Neural progenitor cell (in vitro differentiated cells): ENCODE data around the gene LSM14A. TPM values are rescaled to one million over a fixed set of nuclear protein-coding genes. Genes with fewer than 3 reads are reported as not detected.
"Not testable (repeated sequence)": the region's sequence is repeated elsewhere in the genome, so short reads cannot be mapped to it uniquely, and the experiment has no call there.

Source experiments
- DNase-seq: peaks from one replicate; pipeline ENCODE4 v3.0.0-alpha.2; 2016; ENCODE audit warnings: low spot score
- H2AFZ ChIP-seq: fragments of 200-600 bp; sonication (generic); replicated peaks from 2 replicates; pipeline ENCODE4 v1.6.1; 2016; ENCODE audit warnings: antibody characterized with exemption
- H3F3A ChIP-seq: fragments of 200-600 bp; sonication (generic); 2 replicates; pipeline ENCODE4 v1.6.1; 2016; ENCODE audit warnings: antibody characterized with exemption, low read depth
- H3K27ac ChIP-seq: fragments of 200-600 bp; sonication (generic); 2 replicates; pipeline ENCODE4 v1.5.1; 2016; ENCODE audit warnings: mild to moderate bottlenecking
- H3K27me3 ChIP-seq: fragments of 200-600 bp; sonication (generic); 2 replicates; pipeline ENCODE4 v1.6.1; 2016; ENCODE audit warnings: mild to moderate bottlenecking, moderate library complexity
- H3K36me3 ChIP-seq: fragments of 200-600 bp; sonication (generic); 2 replicates; pipeline ENCODE4 v1.5.1; 2016
- H3K4me1 ChIP-seq: fragments of 200-600 bp; sonication (generic); 2 replicates; pipeline ENCODE4 v1.6.1; 2016; ENCODE audit warnings: mixed run types
- H3K4me2 ChIP-seq: fragments of 200-600 bp; sonication (generic); 2 replicates; pipeline ENCODE4 v1.6.1; 2016
- H3K4me3 ChIP-seq: fragments of 200-600 bp; sonication (generic); 2 replicates; pipeline ENCODE4 v1.5.1; 2016
- H3K79me2 ChIP-seq: fragments of 200-600 bp; sonication (generic); 2 replicates; pipeline ENCODE4 v1.6.1; 2016; ENCODE audit warnings: low read depth
- H3K9ac ChIP-seq: fragments of 200-600 bp; sonication (generic); 2 replicates; pipeline ENCODE4 v1.6.1; 2016
- H3K9me3 ChIP-seq: fragments of 200-600 bp; sonication (generic); 2 replicates; pipeline ENCODE4 v1.5.1; 2016; ENCODE audit warnings: low read depth
- H4K20me1 ChIP-seq: fragments of 200-600 bp; sonication (generic); 2 replicates; pipeline ENCODE4 v1.6.1; 2016; ENCODE audit warnings: low read depth
- H3K27ac Mint-ChIP-seq: 3 replicates; pipeline ENCODE4 v1.8.0; 2021; ENCODE audit warnings: mixed read lengths
- H3K27me3 Mint-ChIP-seq: 2 replicates; pipeline ENCODE4 v1.8.0; 2022; ENCODE audit warnings: low read depth, mild to moderate bottlenecking, inconsistent platforms, moderate library complexity, mixed read lengths; ENCODE audit not compliant: insufficient read depth
- H3K36me3 Mint-ChIP-seq: 3 replicates; pipeline ENCODE4 v1.8.0; 2021; ENCODE audit warnings: mixed read lengths
- H3K4me1 Mint-ChIP-seq: 3 replicates; pipeline ENCODE4 v1.8.0; 2021; ENCODE audit warnings: mixed read lengths
- H3K4me3 Mint-ChIP-seq: 3 replicates; pipeline ENCODE4 v1.8.0; 2021; ENCODE audit warnings: mild to moderate bottlenecking, moderate library complexity, mixed read lengths
- H3K9me3 Mint-ChIP-seq: 3 replicates; pipeline ENCODE4 v1.8.0; 2020; ENCODE audit warnings: mixed read lengths
- CTCF ChIP-seq: fragments of 200-600 bp; sonication (generic); IDR thresholded peaks from 2 replicates; pipeline ENCODE4 v1.5.1; 2017; ENCODE audit warnings: antibody characterized with exemption, mild to moderate bottlenecking
- EZH2 ChIP-seq: fragments of 200-600 bp; sonication (generic); IDR thresholded peaks from 2 replicates; pipeline ENCODE4 v1.6.1; 2017; ENCODE audit warnings: antibody characterized with exemption, mild to moderate bottlenecking, moderate library complexity
- EZH2phosphoT487 ChIP-seq: fragments of 200-600 bp; sonication (generic); IDR thresholded peaks from 2 replicates; pipeline ENCODE4 v1.6.1; 2017; ENCODE audit warnings: antibody characterized with exemption
- total RNA-seq: library from RNA; depleted of rRNA; stranded (reverse); fragments of >200 nt; gene quantifications from 2 replicates; pipeline ENCODE4 v1.2.3, GENCODE V29; 2015; ENCODE audit warnings: low replicate concordance

Gene LSM14A
- total RNA-seq, 1 donor from 2014 or later: 152 TPM

DNA sequence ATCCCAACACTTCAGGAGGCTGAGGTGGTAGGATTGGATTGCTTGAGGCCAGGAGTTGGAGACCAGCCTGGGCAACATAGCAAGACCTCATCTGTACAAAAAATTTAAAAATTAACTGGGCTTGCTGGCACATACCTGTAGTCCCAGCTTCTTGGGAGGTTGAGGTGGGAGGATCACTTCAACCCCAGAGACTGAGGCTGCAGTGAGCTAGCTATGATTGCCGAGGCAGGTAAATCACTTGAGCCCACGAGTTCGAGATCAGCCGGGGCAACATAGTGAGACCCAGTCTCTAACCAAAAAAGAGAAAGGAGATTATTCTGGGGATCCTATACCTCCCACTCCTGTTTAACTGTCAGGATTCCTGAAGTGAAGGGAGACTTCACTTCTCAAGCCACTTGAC lies 65.6 kb downstream of the LSM14A start:
- peaks cover 10% of the 10 kb centered on the region for H3K36me3 Mint-ChIP-seq

GRCh38 chr19:34241513-34242337 lies 69.4 kb downstream of the LSM14A start:
- H3K36me3 ChIP-seq: no peaks in the 10 kb centered on the region
- Mint-ChIP-seq H3K4me3 (no peak overlapping the region), H3K4me1 (peaks cover 8% of the 10 kb centered on the region), H3K27ac (no peak overlapping the region), H3K36me3 (peaks cover 6% of the 10 kb centered on the region), H3K27me3 (peaks cover 2% of the 10 kb centered on the region), H3K9me3 (no peaks in the 10 kb centered on the region)
- peak; percentile 78 for DNase-seq
- no peak overlapping the region for H3K9ac ChIP-seq
- no peaks in the 10 kb centered on the region for H3K9me3 ChIP-seq
- no peak overlapping the region for H3K27ac ChIP-seq
- TF ChIP-seq CTCF (peak; percentile 71), EZH2 (no peak), EZH2phosphoT487 (no peak)
- no peak overlapping the region for H3K4me2 ChIP-seq
- H4K20me1 ChIP-seq: no peaks in the 10 kb centered on the region
- no peaks in the 10 kb centered on the region for H3K27me3 ChIP-seq
- H3F3A ChIP-seq: peaks cover 12% of the 10 kb centered on the region
- H3K4me1 ChIP-seq: peaks cover 5% of the 10 kb centered on the region
- H3K79me2 ChIP-seq: no peaks in the 10 kb centered on the region
- no peak overlapping the region for H2AFZ ChIP-seq
- H3K4me3 ChIP-seq: no peak overlapping the region

More for the DNA sequence above, 65.6 kb downstream of the LSM14A start:
- Histone ChIP-seq H2AFZ (no peak overlapping the region), H3K9me3 (no peaks in the 10 kb centered on the region), H3K4me3 (no peak overlapping the region), H3K9ac (no peak overlapping the region), H3K79me2 (no peaks in the 10 kb centered on the region), H4K20me1 (no peaks in the 10 kb centered on the region), H3K4me1 (no peaks in the 10 kb centered on the region), H3K27me3 (no peaks in the 10 kb centered on the region), H3K36me3 (no peaks in the 10 kb centered on the region), H3K27ac (no peak overlapping the region), H3K4me2 (no peak overlapping the region), H3F3A (peaks cover 16% of the 10 kb centered on the region)
- Mint-ChIP-seq H3K27me3 (peaks cover 5% of the 10 kb centered on the region), H3K27ac (no peak overlapping the region), H3K9me3 (no peaks in the 10 kb centered on the region), H3K4me3 (no peak overlapping the region), H3K4me1 (peaks cover 9% of the 10 kb centered on the region)
- no peak for DNase-seq
- TF ChIP-seq CTCF (no peak), EZH2 (no peak), EZH2phosphoT487 (no peak)

- not testable (repeated sequence) for H3K27ac Mint-ChIP-seq, DNase-seq, H3K4me1 ChIP-seq, H4K20me1 ChIP-seq, H3K4me3 ChIP-seq, H3K27me3 ChIP-seq, H3K9me3 Mint-ChIP-seq, H3K4me2 ChIP-seq, H3K9ac ChIP-seq, H3K79me2 ChIP-seq, H3K27me3 Mint-ChIP-seq, H2AFZ ChIP-seq, H3K9me3 ChIP-seq, H3K36me3 ChIP-seq, H3K27ac ChIP-seq, H3K36me3 Mint-ChIP-seq, H3K4me3 Mint-ChIP-seq
- H3F3A ChIP-seq: peaks cover 12% of the 10 kb centered on the region
- H3K4me1 Mint-ChIP-seq: peaks cover 14% of the 10 kb centered on the region
These were observed 71.0 kb downstream of the LSM14A start for GRCh38 chr19:34243138-34243875.
